GM23338 (cell line): Measurements from ENCODE around the gene ZBTB44.

Experiments used
- CREB1 ChIP-seq: fragments of 250-450 bp; sonication (Bioruptor Pico); IDR thresholded peaks from 2 replicates; pipeline ENCODE4 v1.5.0; 2020; ENCODE audit warnings: low read depth, mild to moderate bottlenecking, moderate library complexity
- CTCF ChIP-seq, 2 experiments: fragments of 200-600 bp in 1 of 2; sonication (generic) in 1 of 2; conservative IDR thresholded peaks; 2 replicates each; pipeline versions ENCODE4 v1.5.1 to v1.6.1; 2016 to 2017; ENCODE audit warnings: antibody characterized with exemption in 2 of 2, low read depth in 2 of 2, mild to moderate bottlenecking in 2 of 2, moderate library complexity in 1 of 2
- ETS1 ChIP-seq: IDR thresholded peaks from 2 replicates; pipeline ENCODE4 v1.6.1; 2016; ENCODE audit warnings: antibody characterized with exemption
- EZH2 ChIP-seq: fragments of 200-600 bp; sonication (generic); IDR thresholded peaks from one replicate; pipeline ENCODE4 v1.8.0; 2017; ENCODE audit warnings: antibody characterized with exemption, mild to moderate bottlenecking, low read depth; ENCODE audit not compliant: unreplicated experiment
- EZH2phosphoT487 ChIP-seq: fragments of 200-600 bp; sonication (generic); IDR thresholded peaks from one replicate; pipeline ENCODE4 v1.8.1; 2018; ENCODE audit warnings: antibody characterized with exemption; ENCODE audit not compliant: unreplicated experiment
- JUNB ChIP-seq: IDR thresholded peaks from one replicate; pipeline ENCODE4 v1.6.1; 2016; ENCODE audit warnings: antibody characterized with exemption; ENCODE audit not compliant: unreplicated experiment
- NANOG ChIP-seq: IDR thresholded peaks from 2 replicates; pipeline ENCODE4 v1.6.1; 2016; ENCODE audit warnings: antibody characterized with exemption, borderline replicate concordance
- POLR2AphosphoS5 ChIP-seq: IDR thresholded peaks from 2 replicates; pipeline ENCODE4 v1.6.1; 2016; ENCODE audit warnings: antibody characterized with exemption, low read depth
- REST ChIP-seq: IDR thresholded peaks from one replicate; pipeline ENCODE4 v1.6.1; 2018; ENCODE audit warnings: antibody characterized with exemption; ENCODE audit not compliant: unreplicated experiment
- STAT1 ChIP-seq: IDR thresholded peaks from one replicate; pipeline ENCODE4 v1.6.1; 2016; ENCODE audit warnings: antibody characterized with exemption; ENCODE audit not compliant: unreplicated experiment
- ZNF114 ChIP-seq: fragments of 250-450 bp; sonication (Bioruptor Pico); IDR thresholded peaks from 2 replicates; pipeline ENCODE4 v1.5.0; 2020; ENCODE audit warnings: mild to moderate bottlenecking, moderate library complexity
- ZNF331 ChIP-seq: fragments of 250-450 bp; sonication (Bioruptor Pico); IDR thresholded peaks from 2 replicates; pipeline ENCODE4 v1.5.0; 2020; ENCODE audit warnings: low read depth, mild to moderate bottlenecking, moderate library complexity
- ZNF462 ChIP-seq: fragments of 250-450 bp; sonication (Bioruptor Pico); IDR thresholded peaks from 2 replicates; pipeline ENCODE4 v1.5.0; 2020; ENCODE audit warnings: mild to moderate bottlenecking, moderate library complexity

- TF ChIP-seq CTCF (conservative IDR thresholded peaks at IDR 0.05; ENCODE audit: low read depth in 2 of 2) (no peak), REST (no peak), ZNF331 (CRISPR knock-in tag) (no peak), POLR2AphosphoS5 (no peak), ZNF462 (CRISPR knock-in tag) (no peak), EZH2phosphoT487 (no peak), EZH2 (no peak), JUNB (no peak), NANOG (no peak), ZNF114 (CRISPR knock-in tag) (no peak), ETS1 (no peak), STAT1 (no peak), CREB1 (CRISPR knock-in tag) (no peak)
Measured at GRCh38 chr11:130327716-130328115, 13.0 kb upstream of the ZBTB44 start.
